SK-N-SH treated with all-trans-retinoic acid at 6 μM for 48 hours (cell line): Measurements from ENCODE around the gene NTN3.

Experiments used
- ATAC-seq: fragments of 200-7000 bp; cut with Tn5 transposase; 3 replicates; pipeline ENCODE4 v1.9.1; 2020; ENCODE audit warnings: mild to moderate bottlenecking, moderate library complexity
- ARNTL ChIP-seq: fragments of 450-650 bp; formaldehyde crosslinking; IDR thresholded peaks from 2 replicates; pipeline ENCODE4 v1.5.0; 2020; ENCODE audit warnings: low read depth, mild to moderate bottlenecking, moderate library complexity, borderline replicate concordance
- BACH2 ChIP-seq: fragments of 250-450 bp; sonication (Bioruptor Pico); IDR thresholded peaks from 2 replicates; pipeline ENCODE4 v1.9.0; 2021; ENCODE audit warnings: mild to moderate bottlenecking, borderline replicate concordance
- CSDC2 ChIP-seq: fragments of 250-450 bp; sonication (Bioruptor Pico); IDR thresholded peaks from 2 replicates; pipeline ENCODE4 v1.5.0; 2020; ENCODE audit warnings: mild to moderate bottlenecking, moderate library complexity
- ESRRG ChIP-seq: fragments of 250-450 bp; sonication (Bioruptor Pico); IDR thresholded peaks from 2 replicates; pipeline ENCODE4 v1.6.1; 2021; ENCODE audit warnings: mild to moderate bottlenecking
- GLIS3 ChIP-seq: fragments of 250-450 bp; sonication (Bioruptor Pico); IDR thresholded peaks from 2 replicates; pipeline ENCODE4 v1.5.0; 2020; ENCODE audit warnings: mild to moderate bottlenecking, moderate library complexity
- ISL1 ChIP-seq: fragments of 250-450 bp; sonication (Bioruptor Pico); IDR thresholded peaks from 2 replicates; pipeline ENCODE4 v2.1.2; 2022; ENCODE audit warnings: mild to moderate bottlenecking, moderate library complexity
- OSR1 ChIP-seq: fragments of 250-450 bp; sonication (Bioruptor Pico); IDR thresholded peaks from 2 replicates; pipeline ENCODE4 v1.8.0; 2022; ENCODE audit warnings: moderate library complexity, mild to moderate bottlenecking, inconsistent platforms
- PPARA ChIP-seq: fragments of 250-450 bp; sonication (Bioruptor Pico); IDR thresholded peaks from 2 replicates; pipeline ENCODE4 v1.5.0; 2020; ENCODE audit warnings: mild to moderate bottlenecking, borderline replicate concordance
- RARB ChIP-seq: fragments of 250-450 bp; sonication (Bioruptor Pico); IDR thresholded peaks from 2 replicates; pipeline ENCODE4 v1.8.0; 2021; ENCODE audit warnings: mild to moderate bottlenecking, moderate library complexity
- SNAI2 ChIP-seq: fragments of 250-450 bp; sonication (Bioruptor Pico); IDR thresholded peaks from 2 replicates; pipeline ENCODE4 v1.5.0; 2020; ENCODE audit warnings: mild to moderate bottlenecking, moderate library complexity
- ZC3H10 ChIP-seq: fragments of 250-450 bp; sonication (Bioruptor Pico); IDR thresholded peaks from 2 replicates; pipeline ENCODE4 v1.5.1; 2021; ENCODE audit warnings: mild to moderate bottlenecking, moderate library complexity
- ZFP3 ChIP-seq: fragments of 250-450 bp; sonication (Bioruptor Pico); IDR thresholded peaks from 2 replicates; pipeline ENCODE4 v1.5.0; 2020; ENCODE audit warnings: mild to moderate bottlenecking, moderate library complexity
- ZNF565 ChIP-seq: fragments of 450-650 bp; formaldehyde crosslinking; conservative IDR thresholded peaks from 2 replicates; pipeline ENCODE4 v1.5.0; 2020; ENCODE audit warnings: low read depth, mild to moderate bottlenecking, moderate library complexity
- ZNF70 ChIP-seq: fragments of 450-650 bp; formaldehyde crosslinking; IDR thresholded peaks from 2 replicates; pipeline ENCODE4 v1.5.0; 2020; ENCODE audit warnings: mild to moderate bottlenecking, moderate library complexity
- ZNF8 ChIP-seq: fragments of 450-650 bp; formaldehyde crosslinking; IDR thresholded peaks from 2 replicates; pipeline ENCODE4 v1.5.0; 2020; ENCODE audit warnings: mild to moderate bottlenecking, moderate library complexity
- TF ChIP-seq, protein P1 (sequence below): fragments of 250-450 bp; sonication (Bioruptor Pico); IDR thresholded peaks from 2 replicates; pipeline ENCODE4 v1.5.1; 2020; ENCODE audit warnings: low read depth, mild to moderate bottlenecking, moderate library complexity
- TF ChIP-seq, protein P2 (sequence below): fragments of 250-450 bp; sonication (Bioruptor Pico); IDR thresholded peaks from 2 replicates; pipeline ENCODE4 v1.5.0; 2020; ENCODE audit warnings: mild to moderate bottlenecking, moderate library complexity
- TF ChIP-seq, protein P3 (sequence below): fragments of 250-450 bp; sonication (Bioruptor Pico); IDR thresholded peaks from 2 replicates; pipeline ENCODE4 v1.8.0; 2020; ENCODE audit warnings: mild to moderate bottlenecking, moderate library complexity, borderline replicate concordance

Gene NTN3

DNA sequence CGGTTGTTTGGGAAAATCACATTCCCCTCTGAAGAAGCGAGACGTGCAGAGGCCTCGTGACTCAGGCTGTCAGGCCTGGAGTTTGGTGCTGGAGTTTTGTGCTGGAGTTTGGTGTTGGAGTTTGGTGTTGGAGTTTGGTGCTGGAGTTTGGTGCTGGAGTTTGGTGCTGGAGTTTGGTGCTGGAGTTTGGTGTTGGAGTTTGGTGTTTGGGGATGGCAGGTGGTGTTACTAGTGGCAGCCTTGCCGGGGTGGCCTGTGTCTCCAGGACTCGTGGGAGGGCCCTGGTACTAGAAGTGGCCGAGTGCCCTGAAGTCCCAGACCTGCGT lies 16.4 kb downstream of the NTN3 start (continued):
- no peak for TF ChIP-seq BACH2
- TF ChIP-seq, protein P1, sequence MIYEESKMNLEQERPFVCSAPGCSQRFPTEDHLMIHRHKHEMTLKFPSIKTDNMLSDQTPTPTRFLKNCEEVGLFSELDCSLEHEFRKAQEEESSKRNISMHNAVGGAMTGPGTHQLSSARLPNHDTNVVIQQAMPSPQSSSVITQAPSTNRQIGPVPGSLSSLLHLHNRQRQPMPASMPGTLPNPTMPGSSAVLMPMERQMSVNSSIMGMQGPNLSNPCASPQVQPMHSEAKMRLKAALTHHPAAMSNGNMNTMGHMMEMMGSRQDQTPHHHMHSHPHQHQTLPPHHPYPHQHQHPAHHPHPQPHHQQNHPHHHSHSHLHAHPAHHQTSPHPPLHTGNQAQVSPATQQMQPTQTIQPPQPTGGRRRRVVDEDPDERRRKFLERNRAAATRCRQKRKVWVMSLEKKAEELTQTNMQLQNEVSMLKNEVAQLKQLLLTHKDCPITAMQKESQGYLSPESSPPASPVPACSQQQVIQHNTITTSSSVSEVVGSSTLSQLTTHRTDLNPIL (CRISPR knock-in tag): no peak
- TF ChIP-seq ZFP3 (CRISPR knock-in tag): no peak
- no peak for TF ChIP-seq CSDC2 (CRISPR knock-in tag)
- TF ChIP-seq, protein P2, sequence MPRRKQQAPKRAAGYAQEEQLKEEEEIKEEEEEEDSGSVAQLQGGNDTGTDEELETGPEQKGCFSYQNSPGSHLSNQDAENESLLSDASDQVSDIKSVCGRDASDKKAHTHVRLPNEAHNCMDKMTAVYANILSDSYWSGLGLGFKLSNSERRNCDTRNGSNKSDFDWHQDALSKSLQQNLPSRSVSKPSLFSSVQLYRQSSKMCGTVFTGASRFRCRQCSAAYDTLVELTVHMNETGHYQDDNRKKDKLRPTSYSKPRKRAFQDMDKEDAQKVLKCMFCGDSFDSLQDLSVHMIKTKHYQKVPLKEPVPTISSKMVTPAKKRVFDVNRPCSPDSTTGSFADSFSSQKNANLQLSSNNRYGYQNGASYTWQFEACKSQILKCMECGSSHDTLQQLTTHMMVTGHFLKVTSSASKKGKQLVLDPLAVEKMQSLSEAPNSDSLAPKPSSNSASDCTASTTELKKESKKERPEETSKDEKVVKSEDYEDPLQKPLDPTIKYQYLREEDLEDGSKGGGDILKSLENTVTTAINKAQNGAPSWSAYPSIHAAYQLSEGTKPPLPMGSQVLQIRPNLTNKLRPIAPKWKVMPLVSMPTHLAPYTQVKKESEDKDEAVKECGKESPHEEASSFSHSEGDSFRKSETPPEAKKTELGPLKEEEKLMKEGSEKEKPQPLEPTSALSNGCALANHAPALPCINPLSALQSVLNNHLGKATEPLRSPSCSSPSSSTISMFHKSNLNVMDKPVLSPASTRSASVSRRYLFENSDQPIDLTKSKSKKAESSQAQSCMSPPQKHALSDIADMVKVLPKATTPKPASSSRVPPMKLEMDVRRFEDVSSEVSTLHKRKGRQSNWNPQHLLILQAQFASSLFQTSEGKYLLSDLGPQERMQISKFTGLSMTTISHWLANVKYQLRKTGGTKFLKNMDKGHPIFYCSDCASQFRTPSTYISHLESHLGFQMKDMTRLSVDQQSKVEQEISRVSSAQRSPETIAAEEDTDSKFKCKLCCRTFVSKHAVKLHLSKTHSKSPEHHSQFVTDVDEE (CRISPR knock-in tag): no peak
- no peak for TF ChIP-seq ZC3H10 (CRISPR knock-in tag)

DNA sequence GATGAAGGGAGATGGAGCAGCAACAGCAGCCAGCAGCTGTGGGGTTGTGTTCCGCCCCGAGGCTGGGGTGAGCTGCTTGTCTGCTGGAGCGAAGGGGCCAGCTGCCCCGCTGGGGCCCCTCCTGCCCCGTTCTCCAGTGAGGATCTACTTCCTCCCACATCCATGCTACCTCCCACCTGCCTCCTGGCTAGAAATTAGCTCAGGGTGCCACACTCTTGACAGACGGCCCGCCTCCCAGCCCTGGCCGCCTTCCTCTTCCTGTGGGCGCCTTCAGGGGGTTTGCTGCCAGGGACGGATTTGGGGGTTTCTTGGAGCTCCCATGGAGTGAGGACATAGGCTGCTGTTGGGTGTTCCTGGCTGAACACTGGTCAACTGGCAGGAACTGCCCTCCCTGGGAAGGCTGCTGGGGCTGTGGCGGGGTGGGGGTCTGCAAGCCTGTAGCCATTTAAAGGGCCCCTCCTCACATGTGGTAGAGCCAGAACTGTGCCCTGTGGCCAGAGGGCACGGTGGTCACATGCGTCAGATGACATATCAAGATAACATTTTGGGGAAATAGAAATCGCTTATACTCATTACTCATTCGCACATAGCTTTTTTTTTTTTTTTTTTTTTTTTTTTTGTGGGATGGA lies 16.9 kb downstream of the NTN3 start:
- TF ChIP-seq BACH2: no peak
- no peak for TF ChIP-seq CSDC2 (CRISPR knock-in tag)
- TF ChIP-seq SNAI2 (CRISPR knock-in tag): no peak
- no peak for TF ChIP-seq ZNF70 (CRISPR knock-in tag)
- TF ChIP-seq ARNTL (CRISPR knock-in tag): no peak
- no peak for TF ChIP-seq ZNF8 (CRISPR knock-in tag)
- TF ChIP-seq, protein P1 (CRISPR knock-in tag): no peak
- TF ChIP-seq, protein P3, sequence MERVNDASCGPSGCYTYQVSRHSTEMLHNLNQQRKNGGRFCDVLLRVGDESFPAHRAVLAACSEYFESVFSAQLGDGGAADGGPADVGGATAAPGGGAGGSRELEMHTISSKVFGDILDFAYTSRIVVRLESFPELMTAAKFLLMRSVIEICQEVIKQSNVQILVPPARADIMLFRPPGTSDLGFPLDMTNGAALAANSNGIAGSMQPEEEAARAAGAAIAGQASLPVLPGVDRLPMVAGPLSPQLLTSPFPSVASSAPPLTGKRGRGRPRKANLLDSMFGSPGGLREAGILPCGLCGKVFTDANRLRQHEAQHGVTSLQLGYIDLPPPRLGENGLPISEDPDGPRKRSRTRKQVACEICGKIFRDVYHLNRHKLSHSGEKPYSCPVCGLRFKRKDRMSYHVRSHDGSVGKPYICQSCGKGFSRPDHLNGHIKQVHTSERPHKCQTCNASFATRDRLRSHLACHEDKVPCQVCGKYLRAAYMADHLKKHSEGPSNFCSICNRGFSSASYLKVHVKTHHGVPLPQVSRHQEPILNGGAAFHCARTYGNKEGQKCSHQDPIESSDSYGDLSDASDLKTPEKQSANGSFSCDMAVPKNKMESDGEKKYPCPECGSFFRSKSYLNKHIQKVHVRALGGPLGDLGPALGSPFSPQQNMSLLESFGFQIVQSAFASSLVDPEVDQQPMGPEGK (CRISPR knock-in tag): no peak
- no peak for TF ChIP-seq ESRRG (CRISPR knock-in tag)
- no peak for TF ChIP-seq ZNF565
- ATAC-seq: no peak

DNA sequence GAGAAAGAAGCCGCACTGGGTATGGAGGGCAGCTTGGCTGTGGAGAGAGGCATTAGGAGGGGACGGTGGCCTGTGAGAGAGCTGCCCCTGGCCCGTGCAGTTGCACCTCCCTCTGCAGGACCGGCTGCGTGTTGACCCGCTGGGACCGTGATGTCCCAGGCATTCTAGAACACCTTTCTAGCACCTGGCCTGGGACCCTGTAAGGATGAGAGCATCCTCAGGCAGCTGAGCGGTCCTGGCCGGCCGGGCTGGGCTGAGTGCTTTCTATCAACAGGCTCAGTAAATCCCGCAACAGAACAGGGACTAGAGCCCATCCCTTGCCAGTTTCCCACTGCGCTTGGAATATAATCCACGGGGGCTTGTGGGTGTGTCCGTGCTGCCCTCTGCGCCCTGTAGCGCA lies 18.5 kb downstream of the NTN3 start:
- TF ChIP-seq OSR1 (no peak), ZNF565 (no peak), ISL1 (CRISPR knock-in tag) (no peak)
- TF ChIP-seq, protein P3 (CRISPR knock-in tag): no peak
- no peak for ATAC-seq

DNA sequence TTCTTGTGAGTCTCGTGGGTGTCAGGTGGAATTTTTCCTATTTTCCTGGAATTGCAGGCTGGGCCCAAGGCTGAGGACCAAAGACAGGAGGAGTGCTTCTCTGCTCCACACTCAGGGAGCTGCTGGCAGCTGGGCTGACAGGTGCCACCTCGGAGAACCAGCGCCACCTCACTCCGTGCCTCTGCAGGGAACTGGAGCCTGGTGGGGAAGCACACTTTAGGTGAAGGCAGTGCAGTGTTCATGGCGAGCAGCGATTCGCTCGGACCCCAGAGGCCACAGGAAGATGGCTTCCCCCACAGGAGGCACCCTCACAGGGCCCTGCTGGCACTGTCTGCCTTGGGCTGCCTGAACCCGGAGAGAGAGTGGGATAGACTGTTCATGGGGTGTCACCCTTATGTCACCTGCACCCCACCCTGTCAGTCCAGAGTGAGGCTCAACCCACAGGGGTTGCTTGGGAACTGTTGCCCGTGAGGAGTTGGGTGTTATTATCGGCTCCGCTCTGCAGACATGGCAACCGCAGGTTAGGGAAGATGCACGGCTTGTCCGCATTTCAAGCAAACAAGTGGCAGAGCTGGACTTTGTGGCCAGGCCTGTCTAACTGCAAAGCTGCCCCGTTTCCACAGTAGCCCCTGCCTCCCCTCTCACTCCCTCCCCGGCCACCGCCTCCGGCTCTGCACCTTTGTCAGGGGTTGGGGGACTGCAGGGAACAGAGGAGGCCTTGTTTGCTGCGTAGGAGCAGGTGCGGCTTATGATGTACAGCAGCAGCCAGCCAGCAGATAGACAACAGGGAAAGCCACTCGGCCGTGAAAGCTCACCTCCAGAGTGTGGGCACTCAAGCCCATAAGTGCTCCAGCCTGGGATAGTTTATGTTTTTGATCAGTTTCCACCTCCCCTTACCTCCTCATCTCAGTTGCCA lies 19.4 kb downstream of the NTN3 start:
- ATAC-seq: no peak
- TF ChIP-seq ZNF70 (CRISPR knock-in tag): no peak

DNA sequence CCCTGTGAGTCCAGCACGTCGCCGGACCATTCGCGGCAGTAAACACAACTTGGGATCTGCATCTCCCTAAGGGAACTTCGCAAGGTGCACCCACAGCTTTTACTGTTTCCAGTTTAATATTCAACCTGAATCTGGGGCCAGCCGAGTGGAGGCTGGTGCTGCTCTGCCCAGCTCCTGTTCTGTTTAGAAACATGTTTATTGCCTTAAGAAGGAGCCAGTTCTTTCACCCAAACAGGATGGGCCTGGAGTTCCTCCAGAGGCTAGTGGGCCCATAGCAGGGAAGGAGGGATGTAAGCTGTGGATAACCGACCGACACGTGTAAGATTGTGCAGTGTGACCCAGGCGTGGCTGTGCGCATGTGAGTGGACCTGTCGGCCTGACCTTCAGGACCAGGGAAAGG lies 21.2 kb downstream of the NTN3 start:
- TF ChIP-seq, protein P1 (CRISPR knock-in tag): no peak
- TF ChIP-seq SNAI2 (CRISPR knock-in tag) (no peak), GLIS3 (CRISPR knock-in tag) (no peak), ESRRG (CRISPR knock-in tag) (no peak), PPARA (CRISPR knock-in tag) (no peak), RARB (CRISPR knock-in tag) (no peak), ARNTL (CRISPR knock-in tag) (no peak)
- TF ChIP-seq, protein P3 (CRISPR knock-in tag): no peak
- no peak for ATAC-seq
